ENCODE data around the gene SCUBE3. TPM values are rescaled to one million over a fixed set of nuclear protein-coding genes. Genes with fewer than 3 reads are reported as not detected.

Gene SCUBE3
- total and polyA plus RNA-seq, 2 of the 4 experiments (the other 2 are of a cell fraction), result 19.9 to 45.5 TPM

GRCh38 chr6:35282472-35282871 lies 68.7 kb downstream of the SCUBE3 start:
- H2AK9ac ChIP-seq (replicated peaks; ENCODE audit: low read depth, low read length, poor library complexity), result no peak overlapping the region
- dilution Hi-C loops (cut with HindIII; ENCODE audit: low sequenced_read_pairs, unreplicated experiment), result no loop called here
- H2BK5ac ChIP-seq (ENCODE audit: low read depth, low read length, poor library complexity, severe bottlenecking), result no peak overlapping the region
- no TSS peak for BruUV-seq (replicated peaks)
- no peak overlapping the region for H2BK20ac ChIP-seq (ENCODE audit: low read depth, low read length)
- H2BK120ac ChIP-seq (ENCODE audit: low read depth, low read length), result no peak overlapping the region
- no peak overlapping the region for H2AK5ac ChIP-seq (ENCODE audit: low read depth, low read length)
- peaks cover 20% of the 10 kb centered on the region for H3K36me3 ChIP-seq (ENCODE audit: control insufficient read depth, insufficient read depth, low read length)
- DNase-seq (no peak), ATAC-seq (ENCODE audit: low read depth) (no peak)
- ChIA-PET POLR2A (ENCODE audit: unreplicated experiment) (no interaction called here), CTCF (no interaction called here)
- H2BK15ac ChIP-seq (ENCODE audit: low read depth, low read length), result no peak overlapping the region
- 73% methylated on average over 2 of the region's 2 CpGs; no CpG with 5 or more reads in 1 of the 2 experiments for WGBS, 2 experiments (ENCODE audit: extremely low coverage in 2 of 2, insufficient read length in 1 of 2)
- H3K23ac ChIP-seq (ENCODE audit: low read depth, low read length), result no peak overlapping the region
- H3K27ac ChIP-seq (ENCODE audit: insufficient read depth, low read length), result no peak overlapping the region
- no peak overlapping the region for H3K18ac ChIP-seq (ENCODE audit: low read depth, low read length)
- H3K9me3 ChIP-seq (ENCODE audit: control insufficient read depth, insufficient read depth, low read length), result no peaks in the 10 kb centered on the region
- peaks cover 7% of the 10 kb centered on the region for H4K20me1 ChIP-seq (ENCODE audit: insufficient read depth, low read length)
- no peak overlapping the region for H4K5ac ChIP-seq (ENCODE audit: low read depth, low read length)
- no peak overlapping the region for H3K4me3 ChIP-seq (ENCODE audit: insufficient read depth, low read depth, low read length)
- no peak overlapping the region for H4K8ac ChIP-seq (ENCODE audit: low read depth in 2 of 2, low read length in 2 of 2)
- no peak overlapping the region for H2AFZ ChIP-seq (replicated peaks; ENCODE audit: low read length, poor library complexity)
- no peaks in the 10 kb centered on the region for H3K27me3 ChIP-seq (ENCODE audit: control insufficient read depth, insufficient read depth, low read length)
- H3K4me1 ChIP-seq (ENCODE audit: control insufficient read depth, insufficient read depth, low read length), result peaks cover 20% of the 10 kb centered on the region
- TF ChIP-seq ELK1 (IDR thresholded peaks at IDR 0.05; ENCODE audit: borderline replicate concordance, low read depth, low read length), result no peak
- TF ChIP-seq CEBPB (IDR thresholded peaks at IDR 0.05; ENCODE audit: low read depth, low read length), result peak; percentile 37
- no peak overlapping the region for H3K4me2 ChIP-seq (ENCODE audit: low read depth, low read length)
- intact Hi-C loops (cut with micrococcal nuclease), result no loop called here
- no peak overlapping the region for H3K56ac ChIP-seq (ENCODE audit: extremely low read depth, insufficient read depth, low read length)
- no peak overlapping the region for H3K14ac ChIP-seq (replicated peaks; ENCODE audit: low read depth, low read length)
- H3K9me1 ChIP-seq (ENCODE audit: insufficient read depth, low read length), result peaks cover 17% of the 10 kb centered on the region
- H3K9ac ChIP-seq (ENCODE audit: low read depth, low read length), result no peak overlapping the region
- H4K91ac ChIP-seq (ENCODE audit: insufficient read depth, low read depth, low read length), result no peak overlapping the region
- in situ Hi-C loops (cut with MboI; ENCODE audit: low sequenced_read_pairs), result no loop called here
- peaks cover 5 to 6% of the 10 kb centered on the region in 2 experiments; a peak in 1 of 4 replicates for H3K79me1 ChIP-seq (ENCODE audit: low read depth in 1 of 2, low read length in 2 of 2)
- no peak overlapping the region for H3K4ac ChIP-seq (ENCODE audit: low read depth, low read length)

All from IMR-90 (cell line).